Adrenal gland (tissue), 12 donors: ENCODE results near the gene RPL35. TPM values are rescaled to one million over a fixed set of nuclear protein-coding genes. Genes with fewer than 3 reads are reported as not detected.

Source experiments
- DNase-seq, 7 donors: peaks; one replicate each; pipeline ENCODE4 v3.0.0-alpha.2; 2019 to 2020
- H3K27ac ChIP-seq, 5 donors: fragments of 200-600 bp; sonication (generic) in 4 of 5; 1 replicate in 3 of 5; 2 replicates in 2 of 5; pipeline versions ENCODE4 v1.5.1 to v1.8.0; 2016 to 2020; ENCODE audit warnings: mild to moderate bottlenecking in 1 of 5
- H3K27me3 ChIP-seq: fragments of 200-600 bp; 2 replicates; pipeline ENCODE4 v1.8.0; 2021
- H3K36me3 ChIP-seq, 2 donors: fragments of 200-600 bp; replicated peaks in 1 of 2; 1 replicate in 1 of 2; 2 replicates in 1 of 2; pipeline versions ENCODE4 v1.5.1 to v1.8.0; 2018 to 2022
- H3K4me1 ChIP-seq, 2 donors: fragments of 200-600 bp; replicated peaks in 1 of 2; 1 replicate in 1 of 2; 2 replicates in 1 of 2; pipeline versions ENCODE4 v1.5.1 to v1.8.0; 2018 to 2021
- H3K4me3 ChIP-seq, 4 donors: fragments of 200-600 bp; sonication (generic) in 3 of 4; one replicate each; pipeline ENCODE4 v1.5.1; 2016 to 2018
- H3K9me3 ChIP-seq, 3 donors: fragments of 200-600 bp; sonication (generic) in 1 of 3; replicated peaks in 1 of 3; 1 replicate in 2 of 3; 2 replicates in 1 of 3; pipeline versions ENCODE4 v1.5.1 to v1.8.0; 2016 to 2021
- CTCF ChIP-seq, 6 experiments: fragments of 450-650 bp in 4 of 6; fragments of 200-600 bp in 2 of 6; sonication (generic) in 1 of 6; IDR thresholded peaks; 1 replicate in 5 of 6; 2 replicates in 1 of 6; pipeline versions ENCODE4 v1.5.1 to v1.8.0; 2016 to 2021; ENCODE audit warnings: antibody characterized with exemption in 6 of 6, mild to moderate bottlenecking in 2 of 6, moderate library complexity in 1 of 6
- POLR2A ChIP-seq, 2 donors: fragments of 450-650 bp; IDR thresholded peaks; one replicate each; pipeline ENCODE4 v1.6.1; 2017; ENCODE audit warnings: antibody characterized with exemption in 2 of 2, mild to moderate bottlenecking in 2 of 2, moderate library complexity in 1 of 2
- WGBS, 4 donors: extraction: QIAGEN DNeasy Blood & Tissue Kit in 2 of 4; methylation state at CpG; one replicate each; pipeline versions ENCODE4 v1.1.5 to v1.1.7; 2013 to 2017; 5-methylcytosine and 5-hydroxymethylcytosine counted together
- intact Hi-C, 2 donors: fragments of 100-400 bp; cut with DNase I; formaldehyde crosslinking; loops; one replicate each; pipeline versions ENCODE4 v1.14.1 to v1.15.0; 2022 to 2023
- polyA plus RNA-seq, 3 donors: library from polyadenylated mRNA; stranded (reverse); fragments of 200-250 nt in 2 of 3; fragments of 350-450 nt in 1 of 3; fragmentation: Illumina TruSeq in 1 of 3; extraction: RNeasy Lipid Tissue Mini Kit (QIAGEN cat#74804) in 1 of 3; gene quantifications; one replicate each; pipeline ENCODE4 v1.2.3, GENCODE V29; 2013 to 2014
- small RNA-seq, 2 donors: library from RNA; depleted of rRNA; stranded (forward); fragments of <200 nt; gene quantifications; one replicate each; pipeline ENCODE3, GENCODE V24; 2016
- total RNA-seq, 9 donors: library from RNA; depleted of rRNA in 4 of 9; stranded (reverse); fragments of >200 nt in 4 of 9; fragments of 120-200 nt in 1 of 9; fragmentation: NEBNext Ultra II Directional in 1 of 9; extraction: Animal tissue kit (Norgen Biotek cat#: 25700) in 1 of 9; gene quantifications; one replicate each; pipeline versions ENCODE4 v1.1.0 to v1.2.4, GENCODE V29; 2013 to 2023
- donor health status: healthy with polysubstance abuse.
- donor health status: Bipolar disorder and iron deficiency.
- donor health status: DM: yes; HTN: yes; CAD: no.
- donor health status: DM: no; HTN: no; CAD: no.
- donor health status: DM: no; HTN: no; CAD: no.
- donor health status: DM: yes; HTN: yes; CAD: no.

Gene RPL35
- total and polyA plus RNA-seq, 12 donors, result 884 to 4,952 (median 1,541) TPM

GRCh38 chr9:124809211-124809610 lies 52.5 kb downstream of the RPL35 start:
- Histone ChIP-seq H3K36me3 (no peaks in the 10 kb centered on the region), H3K4me3 (no peak overlapping the region), H3K27me3 (no peaks in the 10 kb centered on the region), H3K9me3 (no peaks in the 10 kb centered on the region), H3K4me1 (no peaks in the 10 kb centered on the region), H3K27ac (no peak overlapping the region)
- DNase-seq, result no peak
- 89 to 93% (median 90%) methylated on average over 5 to 6 of the region's 6 CpGs for WGBS, 4 donors
- intact Hi-C loops, result no loop called here
- no peak for TF ChIP-seq CTCF (IDR thresholded peaks at IDR 0.05)
- TF ChIP-seq POLR2A (IDR thresholded peaks at IDR 0.05), result no peak

GRCh38 chr9:124808246-124808956 lies 53.4 kb downstream of the RPL35 start:
- no peak for TF ChIP-seq CTCF (IDR thresholded peaks at IDR 0.05)
- TF ChIP-seq POLR2A (IDR thresholded peaks at IDR 0.05), result no peak
- H3K9me3 ChIP-seq, result no peaks in the 10 kb centered on the region
- no peaks in the 10 kb centered on the region for H3K36me3 ChIP-seq
- DNase-seq, result no peak
- no peak overlapping the region for H3K27ac ChIP-seq
- H3K27me3 ChIP-seq, result no peaks in the 10 kb centered on the region
- intact Hi-C loops, result no loop called here
- 85 to 90% (median 87%) methylated on average over 11 to 12 of the region's 12 CpGs for WGBS, 4 donors
- no peak overlapping the region for H3K4me3 ChIP-seq
- H3K4me1 ChIP-seq, result no peaks in the 10 kb centered on the region

Small RNA genes lying within 50 kb of the gene (small RNA-seq; reads per million reads assigned to genes)
- gene RNU4-82P, result 0 reads per million in 2 donors

Other genes starting within 250 kb of the RPL35 start
- gene NR6A1, start 90.6 kb downstream of the RPL35 start, total RNA-seq, result 1 to 10 TPM in 8 of 9 donors, under 1 TPM in 1; 0.83 to 9.8 (median 1.6) TPM
- gene NR6A1, start 90.6 kb downstream of the RPL35 start, polyA plus RNA-seq, result 1 to 10 TPM in 2 of 3 donors, under 1 TPM in 1; 0.46 to 1.4 (median 1.1) TPM
- 10 to 100 TPM in 4 of 9 donors, 1 to 10 TPM in 5; 4.8 to 21.4 (median 9.9) TPM for gene OLFML2A, start 84.8 kb downstream of the RPL35 start, total RNA-seq
- 1 to 10 TPM; 1.7 to 3.4 (median 2.9) TPM for gene OLFML2A, start 84.8 kb downstream of the RPL35 start, polyA plus RNA-seq
- not detected for gene WDR38, start 8.5 kb downstream of the RPL35 start, total RNA-seq
- gene WDR38, start 8.5 kb downstream of the RPL35 start, polyA plus RNA-seq, result under 1 TPM in 1 of 3 donors, not detected in 2; 0.16 TPM
- 10 to 100 TPM; 20.7 to 86.8 (median 38.1) TPM for gene ARPC5L, start 173 bp upstream of the RPL35 start, total RNA-seq
- gene ARPC5L, start 173 bp upstream of the RPL35 start, polyA plus RNA-seq, result 10 to 100 TPM; 35.9 to 97.6 (median 38.4) TPM
- 10 to 100 TPM; 15.1 to 30.2 (median 24.9) TPM for gene GOLGA1, start 79.1 kb upstream of the RPL35 start, total RNA-seq
- 10 to 100 TPM; 13.0 to 23.6 (median 17.9) TPM for gene GOLGA1, start 79.1 kb upstream of the RPL35 start, polyA plus RNA-seq